HepG2 (cell line): ENCODE data around the gene RNPS1.

Experiments used
- ETV5 ChIP-seq: IDR thresholded peaks from 2 replicates; pipeline ENCODE4 v1.6.1; 2018; ENCODE audit warnings: missing biosample characterization, missing genetic modification reagents, inconsistent platforms, borderline replicate concordance
- THAP9 ChIP-seq: sonication (generic); formaldehyde crosslinking; IDR thresholded peaks from 2 replicates; pipeline ENCODE4; 2020; ENCODE audit warnings: missing genetic modification reagents, mild to moderate bottlenecking, borderline replicate concordance

- no peak for TF ChIP-seq ETV5 (CRISPR knock-in tag)
- TF ChIP-seq THAP9 (CRISPR knock-in tag) = no peak
Observed at GRCh38 chr16:2271848-2272461, 4.0 kb upstream of the RNPS1 start.
